HG02943 (cell line): Measurements from ENCODE around the gene HTR2A.
"Not testable (repeated sequence)": the region's sequence is repeated elsewhere in the genome, so short reads cannot be mapped to it uniquely, and the experiment has no call there.

Experiments used
- ATAC-seq: cut with Tn5 transposase; IDR thresholded peaks from one replicate; pipeline ENCODE4 v1.9.1; 2021; ENCODE audit warnings: mild to moderate bottlenecking, low read depth, moderate library complexity; ENCODE audit not compliant: unreplicated experiment

Gene HTR2A

DNA sequence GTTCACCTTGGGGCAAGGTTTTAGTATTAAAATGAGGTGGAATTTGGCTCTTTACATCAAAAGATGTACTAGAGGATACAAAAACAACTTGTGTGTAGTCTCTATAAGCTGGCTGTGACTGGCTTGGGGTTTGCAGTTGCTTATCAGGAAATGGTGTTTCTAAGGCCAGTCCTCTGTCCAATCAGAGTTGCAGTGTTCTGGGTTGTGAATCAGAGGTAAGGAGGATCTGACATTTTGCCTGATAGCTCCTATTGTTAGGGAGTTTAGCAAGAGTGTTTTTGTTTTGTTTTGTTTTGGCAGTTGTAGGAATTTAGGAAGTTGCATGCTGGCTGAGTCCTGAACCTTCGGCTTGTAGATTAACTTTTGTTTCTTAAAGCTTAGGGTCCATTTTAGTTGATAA lies 79.8 kb downstream of the HTR2A start:
- ATAC-seq = no peak

DNA sequence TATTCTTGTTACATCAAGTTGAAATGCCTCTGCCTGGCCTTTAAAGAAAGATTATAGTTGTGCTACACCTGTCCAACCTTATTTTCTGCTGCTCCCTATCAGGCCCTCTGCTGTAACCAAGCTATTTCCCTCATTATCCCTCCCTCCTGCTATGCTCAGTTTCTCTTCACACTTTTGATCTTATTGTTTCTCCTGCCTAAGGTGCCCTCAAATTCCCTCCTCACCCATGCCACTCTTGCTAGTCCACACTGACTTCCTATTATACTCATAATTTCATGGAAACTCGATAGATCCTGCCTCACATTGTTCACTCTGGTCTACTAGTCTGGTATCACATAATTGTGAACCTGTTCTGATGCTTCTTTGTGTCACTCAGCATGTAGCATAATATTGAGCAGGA lies 80.5 kb downstream of the HTR2A start:
- ATAC-seq = no peak

DNA sequence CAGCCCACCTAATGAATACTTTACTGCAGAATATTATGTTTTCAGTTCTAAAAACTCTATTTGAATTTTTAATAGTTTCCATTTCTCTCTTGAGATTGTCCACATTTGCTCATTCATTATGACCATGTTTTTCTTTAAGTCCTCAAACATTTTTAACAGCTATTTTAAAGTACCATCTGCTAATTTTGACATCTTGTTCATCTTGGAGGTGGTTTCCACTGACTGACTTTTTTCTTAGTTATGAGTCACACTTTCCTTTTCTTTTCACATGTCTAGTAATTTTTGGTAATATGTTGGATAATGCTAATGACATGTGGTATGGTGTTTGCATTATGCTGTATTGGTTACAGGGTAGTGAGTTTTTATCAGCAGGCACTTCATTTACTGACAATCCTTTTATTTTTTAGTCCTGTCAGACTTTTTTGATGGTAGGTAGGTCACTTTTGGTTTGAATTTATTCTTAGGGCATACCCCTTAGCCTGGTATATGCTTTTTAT lies 84.5 kb downstream of the HTR2A start:
- no peak for ATAC-seq

DNA sequence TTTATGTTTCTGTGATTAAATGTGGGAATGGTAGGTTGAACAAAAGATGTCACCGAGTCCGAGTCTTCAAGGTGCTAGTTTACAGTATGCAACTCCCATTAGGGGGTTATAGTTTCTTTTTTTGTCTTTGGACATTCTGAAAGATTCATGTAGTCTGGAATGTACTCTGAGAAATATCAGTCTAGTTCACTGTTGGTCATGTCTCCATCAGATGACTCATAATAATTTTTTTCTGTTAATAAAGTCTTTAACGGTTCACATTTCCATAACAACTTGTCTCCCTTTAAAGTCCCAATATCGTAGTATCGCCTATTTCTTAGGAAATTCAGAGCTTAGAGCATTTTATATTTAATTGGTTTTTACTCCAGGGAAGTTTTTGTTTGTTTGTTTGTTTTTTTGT lies 86.4 kb downstream of the HTR2A start:
- ATAC-seq = no peak

DNA sequence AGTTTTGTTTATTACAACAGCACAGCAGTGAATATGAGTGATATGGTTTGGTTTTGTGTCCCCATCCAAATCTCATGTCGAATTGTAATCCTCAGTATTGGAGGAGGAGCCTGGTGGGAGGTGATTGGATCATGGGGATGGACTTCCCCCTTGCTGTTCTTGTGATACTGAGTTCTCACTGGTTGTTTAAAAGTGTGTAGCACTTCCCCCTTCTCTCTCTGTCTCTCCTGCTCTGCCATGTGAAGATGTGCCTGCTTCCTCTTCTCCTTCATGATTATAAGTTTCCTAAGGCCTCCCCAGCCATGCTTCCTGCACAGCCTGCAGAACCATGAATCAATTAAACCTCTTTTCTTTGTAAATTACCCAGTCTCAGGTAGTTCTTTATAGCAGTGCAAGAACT lies 91.9 kb downstream of the HTR2A start:
- ATAC-seq = not testable (repeated sequence)

DNA sequence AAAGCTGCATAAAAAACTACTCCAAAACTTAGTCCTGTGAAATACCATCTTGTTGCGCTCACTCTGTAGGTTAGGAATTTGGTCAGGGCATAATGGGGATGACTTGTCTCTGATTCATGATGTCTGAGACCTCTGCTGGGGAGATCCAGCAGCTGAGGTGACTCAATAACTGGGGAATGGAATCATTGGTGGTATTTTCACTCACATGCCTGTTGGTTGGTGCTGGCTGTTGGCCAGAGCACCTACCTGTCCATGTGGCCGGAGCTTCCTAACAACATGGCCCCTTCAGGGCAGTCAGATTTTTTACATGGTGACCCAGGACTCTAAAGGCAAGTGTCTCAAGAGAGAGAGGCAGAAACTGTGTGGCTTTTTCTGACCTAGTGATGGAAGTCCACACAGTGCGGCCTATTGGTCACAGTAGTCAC lies 92.5 kb downstream of the HTR2A start:
- no peak for ATAC-seq

DNA sequence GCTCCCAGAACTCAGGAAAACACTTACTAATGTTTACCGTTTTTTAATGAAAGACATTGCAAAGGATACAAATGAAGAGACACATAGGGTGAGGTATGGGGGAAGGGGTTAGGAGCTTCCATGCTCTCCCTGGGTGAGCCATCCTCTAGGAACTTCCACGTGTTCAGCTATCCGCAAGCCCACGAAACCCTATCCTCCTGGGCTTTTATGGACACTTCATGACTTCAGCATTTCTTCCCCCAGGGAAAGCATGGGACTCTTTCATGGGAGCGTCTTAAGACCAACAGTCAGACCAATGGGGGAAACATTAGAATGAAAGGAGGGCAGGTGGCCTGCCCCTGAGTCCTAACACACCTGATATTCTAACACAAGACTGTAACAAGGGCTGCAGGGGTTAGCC lies 93.3 kb downstream of the HTR2A start:
- ATAC-seq = no peak

DNA sequence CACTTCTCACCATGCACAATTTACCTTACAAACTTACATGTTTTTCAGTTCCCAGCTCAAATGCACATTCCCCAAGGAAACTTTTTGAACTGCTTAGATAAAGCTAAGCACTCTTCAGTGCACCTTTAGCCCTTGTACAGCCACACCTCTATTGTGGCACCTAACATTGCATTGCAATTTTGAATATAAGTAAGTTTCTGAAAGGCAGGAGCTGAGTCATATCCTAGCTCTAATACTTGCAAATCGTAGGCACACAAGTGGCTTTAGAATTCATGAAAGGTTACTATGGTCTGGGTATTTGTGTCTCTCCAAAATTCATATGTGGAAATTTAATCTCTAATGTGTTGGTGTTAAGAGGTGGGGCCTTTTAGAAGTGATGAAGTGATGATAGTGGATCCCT lies 95.0 kb downstream of the HTR2A start:
- no peak for ATAC-seq

DNA sequence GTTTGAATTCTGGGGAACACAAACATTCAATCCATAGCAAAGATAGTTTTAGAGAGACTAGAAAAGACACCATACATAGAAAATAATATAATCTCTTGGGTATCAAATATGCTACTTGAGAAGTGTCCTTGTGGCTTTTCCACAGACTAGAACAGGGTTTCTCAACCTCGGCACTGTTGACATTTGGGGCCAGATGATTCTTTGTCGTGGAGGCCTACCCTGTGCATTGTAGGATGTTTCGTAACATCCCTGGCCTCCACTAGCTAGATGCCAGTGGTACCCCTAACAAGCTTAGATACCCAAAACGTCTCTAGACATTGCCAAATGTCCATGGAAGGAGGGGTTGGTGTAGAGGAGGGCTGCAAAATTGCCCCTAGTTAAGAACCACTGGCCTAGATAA lies 97.7 kb downstream of the HTR2A start:
- no peak for ATAC-seq

DNA sequence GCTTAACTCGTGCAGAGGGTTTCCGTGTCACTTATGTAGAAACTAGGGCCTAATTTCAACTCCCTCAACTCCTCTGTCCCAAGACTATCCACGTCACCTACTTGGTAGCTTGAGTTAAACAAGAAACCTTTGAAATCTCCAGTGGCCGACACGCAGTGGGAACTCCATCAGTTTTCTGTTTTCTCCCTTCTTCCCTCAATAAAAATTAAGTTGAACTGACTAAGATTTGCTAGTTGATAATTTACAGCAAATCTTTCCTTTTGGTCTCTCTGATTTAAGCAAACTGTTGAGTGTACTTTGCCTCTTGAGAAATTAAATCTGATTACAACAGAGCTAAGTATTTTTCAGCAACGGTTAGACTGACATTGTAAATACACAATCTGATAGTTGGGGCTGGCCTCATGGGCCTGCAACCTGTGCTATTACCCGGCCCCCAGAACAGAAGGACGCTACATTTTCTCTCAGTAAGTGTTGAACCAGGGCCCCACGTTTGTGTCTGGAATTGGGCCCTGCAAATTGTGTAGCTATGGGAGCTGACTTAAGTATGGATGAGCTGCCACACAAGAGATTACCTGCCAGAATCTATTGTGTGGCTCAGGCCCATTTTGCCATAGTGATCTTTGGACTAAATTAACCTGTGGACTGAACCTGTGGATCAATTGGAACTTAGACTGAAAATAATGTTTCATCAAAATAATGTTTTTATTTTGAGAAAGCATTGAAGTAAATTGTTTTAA lies 99.2 kb downstream of the HTR2A start:
- ATAC-seq = no peak

DNA sequence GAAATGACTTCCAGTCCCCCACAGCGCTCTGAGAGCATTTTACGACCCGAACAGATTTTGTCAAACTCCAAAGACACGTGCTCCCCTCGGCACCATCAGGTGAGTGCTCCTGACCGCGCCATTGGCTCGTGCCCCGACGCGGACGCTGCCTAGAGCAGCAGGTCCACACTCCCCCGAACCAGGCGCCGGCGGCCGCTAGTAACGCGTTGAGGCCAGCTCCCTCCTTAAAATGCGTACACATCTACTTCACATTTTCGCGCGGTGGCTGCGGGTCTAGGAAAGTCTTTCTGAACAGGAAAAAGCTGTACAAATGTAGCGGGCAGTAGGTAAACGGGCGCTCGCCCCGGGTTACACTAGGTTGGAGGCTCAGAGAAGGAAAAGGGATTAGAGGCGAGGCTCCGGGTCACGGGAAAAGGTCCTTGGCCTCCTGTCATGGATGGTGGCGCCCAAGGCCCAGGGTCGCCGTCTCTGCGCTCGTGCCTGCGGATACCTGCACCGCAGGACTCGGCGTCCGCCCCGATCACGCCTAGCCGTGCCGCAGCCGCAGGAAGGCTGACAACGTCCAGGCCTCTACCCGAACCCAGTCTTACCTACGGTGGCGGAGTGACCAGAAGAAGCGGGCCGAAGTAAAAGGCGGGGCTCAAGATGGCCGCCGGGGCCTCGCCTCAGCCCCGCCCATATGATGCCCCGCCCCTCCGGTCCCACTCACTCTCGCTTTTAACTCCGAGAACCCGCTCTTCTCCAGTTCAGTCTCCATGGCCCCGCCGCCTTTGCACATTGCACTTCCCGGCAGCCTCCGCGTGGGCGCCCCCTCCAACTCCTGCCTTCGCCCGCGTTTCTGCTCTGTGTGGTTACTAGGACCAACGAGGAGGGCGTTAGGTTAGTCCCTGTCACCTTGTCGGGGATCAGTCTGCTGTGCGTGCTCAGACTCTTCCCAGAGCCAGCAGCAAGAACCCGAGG lies 100.1 kb downstream of the HTR2A start, which contains the start of gene ESD:
TSS of gene ESD (minus strand) at position 647 of the 960 bp plus-strand sequence. CDS start 5,748 bp downstream, outside the sequence.
- ATAC-seq = peak; percentile 88

DNA sequence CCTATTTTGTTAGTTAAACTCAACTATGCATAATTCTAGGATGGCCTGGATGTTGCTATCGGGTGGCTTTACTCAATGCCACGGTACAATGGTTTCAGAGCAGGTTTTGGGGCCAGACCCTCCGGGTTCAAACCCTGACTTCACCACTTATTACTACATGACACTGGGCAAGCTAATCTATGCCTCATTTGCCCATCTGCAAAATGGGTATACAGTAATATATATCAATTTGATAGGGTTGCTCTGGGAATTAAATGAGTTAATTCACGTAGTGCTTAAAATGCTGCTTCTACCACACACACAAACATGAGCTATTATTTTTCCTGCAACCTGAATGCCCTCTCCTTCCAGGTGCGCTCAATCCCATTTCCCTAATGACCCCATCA lies 100.7 kb downstream of the HTR2A start:
- ATAC-seq = no peak

DNA sequence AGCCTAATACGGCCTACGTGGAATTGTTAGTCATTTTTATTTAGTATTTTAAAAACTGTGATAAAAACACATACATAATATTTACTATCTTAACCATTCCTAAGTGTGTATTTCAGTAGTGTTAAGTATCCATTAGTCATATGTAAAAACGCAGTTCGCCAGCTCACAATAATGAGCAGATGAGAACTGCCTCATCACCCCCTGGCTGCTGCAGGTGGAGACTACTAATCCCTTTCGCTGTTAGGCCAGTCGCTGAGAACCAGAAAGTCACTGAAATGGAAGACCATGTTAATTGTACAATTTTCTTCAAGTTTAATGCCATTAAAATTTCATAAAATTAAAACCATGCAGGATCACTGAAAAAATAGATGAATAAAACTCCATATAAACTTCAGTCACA lies 101.5 kb downstream of the HTR2A start:
- no peak for ATAC-seq

DNA sequence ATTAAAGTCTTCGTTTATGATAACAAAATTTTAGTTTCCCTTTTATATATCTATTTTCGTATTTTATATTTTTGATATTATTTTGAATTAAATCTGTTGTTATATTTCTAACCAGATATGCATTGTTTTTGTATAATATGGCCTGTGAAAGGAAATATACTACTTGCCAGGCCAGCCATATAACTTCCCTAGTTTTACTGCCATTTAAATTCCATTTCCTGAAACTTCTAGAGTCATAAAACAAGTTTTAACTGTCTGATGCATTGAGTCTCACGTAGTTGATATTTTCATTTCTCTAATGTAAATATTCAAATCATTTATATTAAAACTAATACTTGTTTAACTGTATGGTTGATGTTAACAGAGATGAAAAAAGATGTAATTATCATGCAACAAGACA lies 113.3 kb downstream of the HTR2A start:
- no peak for ATAC-seq

DNA sequence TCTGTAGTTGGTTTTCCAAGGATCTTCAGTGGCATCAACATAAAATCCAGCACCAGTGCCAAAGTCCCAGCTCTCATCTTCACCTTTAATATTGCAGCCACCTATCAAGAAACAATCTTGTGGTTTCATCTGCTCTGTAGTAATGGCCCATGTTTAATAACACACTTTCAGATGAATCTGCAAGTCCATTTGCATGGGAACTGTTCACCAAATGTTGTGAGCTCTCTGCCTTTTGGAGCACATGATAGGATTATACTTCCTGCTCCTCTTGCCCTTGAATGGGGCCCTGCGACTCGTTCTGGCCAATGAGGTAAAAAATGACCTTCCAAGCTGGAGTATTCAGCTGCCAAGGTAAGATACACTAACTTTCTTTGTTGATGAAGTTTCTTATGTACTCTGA lies 114.2 kb downstream of the HTR2A start:
- ATAC-seq = no peak

DNA sequence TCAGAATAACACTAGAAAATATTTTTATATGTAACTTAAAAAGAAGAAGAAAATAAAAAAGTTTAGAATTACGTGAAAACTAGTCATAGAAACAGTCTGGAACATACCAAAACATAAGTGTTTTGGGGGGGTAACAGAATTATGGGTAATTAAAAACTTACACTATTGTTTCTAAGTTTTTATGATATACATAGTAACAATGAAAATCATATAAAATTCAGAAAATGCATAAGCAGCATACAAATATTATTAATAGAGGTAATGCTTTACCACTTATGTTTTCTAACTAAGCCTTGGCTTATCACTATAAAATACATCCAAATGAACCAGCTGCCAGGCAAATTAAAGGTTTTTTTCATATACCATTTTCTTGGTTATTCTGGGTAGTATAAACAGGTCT lies 114.8 kb downstream of the HTR2A start:
- ATAC-seq = no peak
